ENCODE results near the gene PHLPP2.

PHLPP2 gene

GRCh38 chr16:71707199-71707598 is 17.3 kb downstream of the PHLPP2 start:
- no peak for TF ChIP-seq CTCF (IDR thresholded peaks at IDR 0.05; ENCODE audit: insufficient read depth, low read depth, low read length, missing control alignments)
- DNase-seq (ENCODE audit: low read depth): no peak
- H3K4me3 ChIP-seq (ENCODE audit: low read length): no peak overlapping the region

GRCh38 chr16:71706046-71706445 is 18.5 kb downstream of the PHLPP2 start:
- TF ChIP-seq CTCF (IDR thresholded peaks at IDR 0.05; ENCODE audit: insufficient read depth, low read depth, low read length, missing control alignments): no peak
- no peak overlapping the region for H3K4me3 ChIP-seq (ENCODE audit: low read length)
- no peak for DNase-seq (ENCODE audit: low read depth)

GRCh38 chr16:71703333-71703732 is 21.2 kb downstream of the PHLPP2 start:
- no peak for TF ChIP-seq CTCF (IDR thresholded peaks at IDR 0.05; ENCODE audit: insufficient read depth, low read depth, low read length, missing control alignments)
- DNase-seq (ENCODE audit: low read depth): no peak
- no peak overlapping the region for H3K4me3 ChIP-seq (ENCODE audit: low read length)

DNA sequence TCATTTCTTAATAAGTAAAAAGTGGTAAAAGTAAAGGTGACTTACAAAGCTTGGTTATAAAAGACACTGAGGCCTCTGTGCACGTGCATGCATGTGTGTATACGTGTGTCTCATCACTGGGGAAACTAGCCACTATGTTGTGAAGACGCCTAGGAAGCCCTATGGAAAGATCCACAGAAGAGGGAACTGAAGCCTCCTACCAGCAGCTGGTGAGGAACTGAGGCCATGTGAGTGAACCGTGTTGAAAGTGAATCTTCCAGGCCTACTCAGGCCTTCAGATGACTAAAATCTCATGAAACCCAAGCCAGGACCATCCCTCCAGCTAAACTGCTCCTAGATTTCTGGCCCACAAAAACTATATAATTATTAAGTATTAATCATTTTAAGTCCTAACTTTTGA is 23.7 kb downstream of the PHLPP2 start:
- H3K4me3 ChIP-seq (ENCODE audit: low read length): no peak overlapping the region
- TF ChIP-seq CTCF (IDR thresholded peaks at IDR 0.05; ENCODE audit: insufficient read depth, low read depth, low read length, missing control alignments): no peak
- DNase-seq (ENCODE audit: low read depth): no peak

GRCh38 chr16:71698491-71698890 is 26.0 kb downstream of the PHLPP2 start:
- DNase-seq (ENCODE audit: low read depth): no peak
- H3K4me3 ChIP-seq (ENCODE audit: low read length): no peak overlapping the region
- no peak for TF ChIP-seq CTCF (IDR thresholded peaks at IDR 0.05; ENCODE audit: insufficient read depth, low read depth, low read length, missing control alignments)

- no peak overlapping the region for H3K4me3 ChIP-seq (ENCODE audit: low read length)
- no peak for DNase-seq (ENCODE audit: low read depth)
- no peak for TF ChIP-seq CTCF (IDR thresholded peaks at IDR 0.05; ENCODE audit: insufficient read depth, low read depth, low read length, missing control alignments)
Measured at GRCh38 chr16:71693164-71693563, 31.3 kb downstream of the PHLPP2 start.

GRCh38 chr16:71689901-71690300 is 34.6 kb downstream of the PHLPP2 start:
- no peak for DNase-seq (ENCODE audit: low read depth)
- no peak overlapping the region for H3K4me3 ChIP-seq (ENCODE audit: low read length)
- no peak for TF ChIP-seq CTCF (IDR thresholded peaks at IDR 0.05; ENCODE audit: insufficient read depth, low read depth, low read length, missing control alignments)
